GM21423 (cell line): ENCODE results near the gene LMO3.
A peak's percentile ranks its signal among the peaks of the same experiment; 100 is the strongest.
"Not testable (repeated sequence)": the region's sequence is repeated elsewhere in the genome, so short reads cannot be mapped to it uniquely, and the experiment has no call there.

Experiments used
- ATAC-seq: cut with Tn5 transposase; IDR thresholded peaks from one replicate; pipeline ENCODE4 v1.9.1; 2021; ENCODE audit warnings: mild to moderate bottlenecking, moderate library complexity; ENCODE audit not compliant: unreplicated experiment

LMO3 gene

DNA sequence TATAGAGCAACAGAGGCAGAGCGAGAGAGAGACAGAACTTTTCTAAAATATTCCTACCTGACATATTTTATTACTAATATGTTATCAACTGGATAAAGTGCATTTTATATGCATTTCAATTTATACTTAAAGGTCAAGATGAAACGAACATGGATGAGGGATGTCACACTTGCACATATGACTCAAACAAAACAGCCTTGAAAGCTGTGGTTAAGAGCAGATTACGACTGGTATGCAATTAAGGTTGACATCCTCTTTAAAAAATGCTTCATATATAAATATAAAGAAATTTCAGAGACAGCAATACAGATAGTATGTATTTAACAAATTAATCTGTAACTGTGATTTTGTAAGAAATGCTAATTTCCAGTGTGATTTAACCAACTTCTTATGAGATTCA lies 52.5 kb downstream of the LMO3 start:
- ATAC-seq: no peak

DNA sequence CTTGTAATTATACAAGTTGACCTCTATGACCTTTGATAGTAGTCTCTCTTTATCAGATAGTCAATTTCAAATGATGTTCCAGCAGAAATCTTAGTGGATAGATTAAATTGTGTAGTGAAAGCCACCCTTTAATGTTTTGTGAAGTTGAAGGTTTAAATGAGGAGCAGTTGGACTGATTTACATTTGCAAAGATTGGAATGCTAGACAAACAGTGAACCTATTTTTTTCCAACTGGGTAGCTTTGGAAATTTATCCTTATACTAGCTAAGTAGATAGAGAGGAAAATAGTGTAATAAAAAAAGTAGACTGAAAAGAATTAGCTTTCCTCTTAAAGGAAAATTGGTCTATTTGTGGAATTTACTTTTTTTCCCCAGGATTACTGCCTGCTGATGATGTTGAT lies 53.7 kb downstream of the LMO3 start:
- no peak for ATAC-seq

DNA sequence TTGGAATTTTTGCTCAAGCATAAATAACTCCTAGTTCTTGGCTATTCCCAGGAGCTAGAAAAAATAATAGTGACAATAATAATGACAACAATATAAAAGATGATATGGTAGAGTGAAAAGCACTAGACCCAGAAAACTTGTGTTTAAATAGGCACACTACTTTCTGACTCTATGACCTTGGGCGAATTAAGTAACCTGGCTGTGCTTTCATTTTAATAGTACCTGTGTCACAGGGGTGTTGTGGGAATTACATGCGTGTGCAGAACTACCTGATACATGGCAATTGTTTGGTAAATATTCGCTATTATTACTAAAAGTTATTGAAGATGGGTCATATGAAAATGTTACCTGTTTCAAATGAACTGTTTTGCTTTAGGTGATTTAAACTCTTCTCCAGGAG lies 60.1 kb downstream of the LMO3 start:
- ATAC-seq: no peak

DNA sequence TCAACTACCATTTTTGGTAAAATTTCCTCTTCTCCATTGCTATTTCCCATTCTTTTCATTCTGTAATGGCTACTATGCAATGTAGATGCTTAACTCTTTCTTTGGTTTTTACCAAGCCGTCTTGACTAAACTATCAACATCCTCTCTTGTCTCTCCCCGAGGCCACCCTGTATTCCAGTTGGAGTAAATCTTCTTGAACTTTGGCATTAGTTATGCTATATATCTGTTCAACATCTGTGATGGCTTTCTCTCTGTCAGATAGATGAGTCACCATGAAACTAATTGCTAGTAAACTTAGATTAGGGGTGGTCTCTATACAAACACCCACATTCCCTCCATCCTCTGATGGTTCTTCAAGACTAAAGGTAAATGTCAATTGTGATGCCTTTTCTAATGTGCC lies 63.4 kb downstream of the LMO3 start:
- no peak for ATAC-seq

DNA sequence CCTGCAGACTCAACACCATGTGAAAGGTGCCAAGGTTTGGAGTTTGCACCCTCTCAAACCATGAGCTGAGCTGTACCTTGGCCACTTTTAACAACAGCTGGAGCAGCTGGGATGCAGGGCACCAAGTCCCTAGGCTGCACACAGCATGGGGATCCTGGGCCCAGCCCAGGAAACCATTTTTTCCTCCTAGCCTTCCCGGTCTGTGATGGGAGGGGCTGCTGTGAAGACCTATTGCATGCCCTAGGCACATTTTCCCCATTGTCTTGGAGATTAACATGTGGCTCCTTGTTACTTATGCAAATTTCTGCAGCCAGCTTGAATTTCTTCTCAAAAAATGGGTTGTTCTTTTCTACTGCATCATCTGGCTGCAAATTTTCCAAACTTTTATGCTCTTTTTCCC lies 68.3 kb downstream of the LMO3 start:
- not testable (repeated sequence) for ATAC-seq

DNA sequence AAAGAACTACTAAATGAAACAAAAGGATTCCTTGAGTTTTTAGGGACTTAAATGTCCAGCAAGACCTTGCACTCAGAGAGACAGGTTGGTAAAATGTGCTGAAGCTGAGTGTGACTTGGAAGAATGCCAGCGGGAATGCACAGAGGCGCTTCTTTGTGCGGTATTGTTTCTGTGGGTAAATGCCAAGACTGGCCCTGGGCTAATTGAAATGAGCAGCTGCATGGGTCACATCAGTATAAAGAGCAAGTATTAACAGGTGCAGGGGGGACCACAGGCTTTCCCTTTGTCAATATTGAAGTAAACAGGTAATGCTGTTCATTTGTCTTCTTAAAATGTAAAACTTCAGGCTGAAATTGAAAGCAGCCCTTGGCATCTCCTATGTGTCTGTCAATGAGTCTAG lies 74.3 kb downstream of the LMO3 start:
- peak; percentile 60 for ATAC-seq

DNA sequence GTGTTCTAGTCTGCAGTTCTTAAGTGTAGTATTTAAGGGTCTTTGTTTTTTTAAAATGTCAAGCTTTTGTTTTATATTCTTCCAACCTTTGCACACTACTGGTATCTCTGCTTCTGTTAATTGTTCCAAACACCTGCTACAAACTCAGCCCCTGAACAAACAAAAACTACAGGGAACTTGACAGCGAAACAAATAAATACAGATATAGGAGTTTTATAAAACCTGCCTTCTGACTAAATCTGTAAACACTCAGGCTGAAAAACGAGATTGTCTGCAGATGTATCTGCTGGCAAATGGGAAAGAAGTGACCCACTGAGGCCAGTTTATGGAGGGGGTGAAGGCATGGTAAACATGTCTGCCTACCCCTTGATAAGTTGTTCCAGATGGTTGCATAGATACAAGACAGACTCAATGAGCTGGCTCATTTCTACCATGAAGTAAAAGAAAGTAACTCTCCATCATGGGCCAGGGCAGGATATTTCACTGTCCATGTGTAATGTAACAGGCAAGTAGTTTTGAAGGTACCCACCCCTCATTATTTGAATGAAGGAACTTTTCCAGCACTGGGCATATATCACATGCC lies 75.6 kb downstream of the LMO3 start:
- no peak for ATAC-seq

DNA sequence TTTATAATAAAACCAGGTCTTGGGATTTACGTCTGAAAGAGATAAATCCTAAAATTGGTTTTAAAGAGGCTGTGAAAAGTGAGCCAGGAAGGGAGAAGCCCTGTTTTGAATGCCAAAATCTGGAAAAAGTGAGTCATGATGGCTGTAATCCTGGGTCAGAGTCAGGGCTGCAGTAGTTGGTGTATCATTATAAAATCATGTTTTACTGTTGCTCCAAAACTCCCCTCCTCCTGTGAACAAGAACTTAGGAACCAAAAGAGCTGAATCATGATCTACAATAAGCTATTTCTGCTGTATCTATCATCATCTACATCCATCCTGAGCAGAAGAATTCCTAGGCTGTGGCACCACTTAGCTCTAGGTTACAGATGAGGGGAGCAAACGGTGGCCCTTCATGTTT lies 79.3 kb downstream of the LMO3 start:
- no peak for ATAC-seq

DNA sequence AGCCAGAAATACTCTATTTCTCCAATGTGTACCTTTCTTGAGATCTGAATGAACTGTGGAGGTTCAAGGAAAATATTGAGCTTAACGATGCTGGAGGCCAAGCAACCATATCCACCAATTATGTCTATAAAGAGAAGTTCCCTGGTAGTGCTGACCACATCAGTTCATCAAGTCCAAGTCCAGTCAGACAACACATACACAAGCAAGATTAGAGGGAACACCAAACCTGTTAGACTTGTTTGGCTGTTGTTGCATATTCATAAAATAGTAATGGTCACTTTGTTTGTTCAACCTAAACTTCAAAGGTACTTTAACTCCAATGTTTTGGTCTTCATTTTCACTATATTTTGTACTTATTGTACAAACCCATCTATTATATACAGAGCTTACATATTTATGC lies 81.6 kb downstream of the LMO3 start:
- ATAC-seq: no peak

DNA sequence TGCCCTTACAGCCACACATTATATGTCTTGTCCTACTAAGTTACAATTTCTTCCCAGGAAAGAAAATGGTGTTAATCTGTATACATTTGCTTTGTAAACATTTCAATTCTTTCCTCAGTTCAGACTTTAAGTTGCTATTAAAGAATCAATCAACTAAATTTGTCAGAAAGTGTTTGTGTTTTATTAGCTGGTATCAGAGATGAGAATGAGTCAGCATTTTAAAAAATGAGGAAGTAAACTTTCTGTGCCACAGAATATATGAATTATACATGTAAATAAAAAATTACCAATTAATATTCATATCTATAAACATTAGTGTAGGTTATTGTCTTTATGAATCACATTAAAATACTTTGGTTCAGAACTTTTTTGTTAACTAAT lies 82.0 kb downstream of the LMO3 start:
- ATAC-seq: no peak

DNA sequence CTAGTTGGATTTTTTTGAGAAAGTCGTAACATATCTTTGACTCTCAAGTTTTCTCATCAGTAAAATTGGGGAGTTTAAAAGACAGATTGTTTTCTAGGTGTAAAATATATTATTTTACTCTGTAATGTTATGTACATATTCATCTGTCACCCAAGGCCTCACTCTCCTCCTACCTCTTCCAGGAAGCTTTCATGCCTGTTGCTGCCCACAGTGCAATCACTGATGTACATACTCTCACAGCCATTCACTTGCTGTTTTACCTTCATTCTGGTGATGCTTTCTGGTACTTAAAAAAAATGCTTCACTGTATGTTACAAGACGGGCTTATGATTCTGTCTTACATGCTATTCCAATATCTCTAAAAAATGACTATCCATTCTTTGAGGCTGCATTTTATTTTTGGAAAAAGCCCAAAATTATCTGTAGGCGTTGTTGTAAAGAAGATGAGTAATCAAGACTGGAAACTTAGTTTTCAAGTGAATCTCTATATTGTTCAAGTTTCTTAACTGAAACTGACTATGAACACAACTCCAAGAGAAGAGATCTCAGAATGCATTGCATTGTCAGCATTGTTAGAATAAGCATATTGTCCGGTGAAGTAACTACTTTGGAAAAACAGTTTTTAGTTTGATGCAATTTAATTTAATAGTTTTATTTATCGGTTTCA lies 82.5 kb downstream of the LMO3 start:
- no peak for ATAC-seq

DNA sequence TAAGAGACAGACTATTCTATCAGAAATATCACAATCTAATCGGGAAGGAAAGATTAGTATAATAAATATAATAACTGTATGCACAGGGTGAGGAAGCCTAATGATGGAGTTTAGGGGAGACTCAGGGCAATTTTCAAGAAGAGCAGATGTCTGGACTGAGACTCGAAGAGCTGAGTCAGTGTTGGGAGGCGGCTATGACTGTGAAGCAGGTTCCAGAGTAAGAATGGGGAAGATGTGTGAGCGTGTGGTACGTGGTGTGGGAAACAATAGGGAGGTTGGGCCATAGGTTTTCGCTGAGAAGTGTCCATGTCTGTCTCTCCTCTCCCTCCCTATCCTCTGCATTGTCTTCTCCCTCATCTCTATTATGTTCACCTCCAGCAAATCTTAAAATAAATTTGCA lies 85.6 kb downstream of the LMO3 start:
- no peak for ATAC-seq

DNA sequence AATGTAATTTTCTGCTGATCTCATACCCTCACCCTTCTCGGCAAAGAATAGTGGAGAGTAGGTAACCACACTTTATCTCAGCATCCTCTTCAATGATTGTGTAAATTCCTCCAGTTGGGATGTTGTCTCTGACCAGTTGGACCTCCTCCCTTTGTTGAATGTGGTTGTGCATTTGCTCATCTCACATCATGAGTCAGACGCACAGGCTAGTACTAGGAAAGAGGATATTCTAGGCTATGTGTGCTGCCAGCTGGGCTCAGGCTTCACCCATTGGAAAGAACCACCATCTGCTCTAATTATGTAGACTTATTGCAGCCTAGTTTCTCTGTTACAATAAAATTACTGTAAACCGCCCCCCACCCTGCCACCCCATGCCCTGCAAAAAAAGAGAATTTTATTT lies 90.3 kb downstream of the LMO3 start:
- no peak for ATAC-seq

DNA sequence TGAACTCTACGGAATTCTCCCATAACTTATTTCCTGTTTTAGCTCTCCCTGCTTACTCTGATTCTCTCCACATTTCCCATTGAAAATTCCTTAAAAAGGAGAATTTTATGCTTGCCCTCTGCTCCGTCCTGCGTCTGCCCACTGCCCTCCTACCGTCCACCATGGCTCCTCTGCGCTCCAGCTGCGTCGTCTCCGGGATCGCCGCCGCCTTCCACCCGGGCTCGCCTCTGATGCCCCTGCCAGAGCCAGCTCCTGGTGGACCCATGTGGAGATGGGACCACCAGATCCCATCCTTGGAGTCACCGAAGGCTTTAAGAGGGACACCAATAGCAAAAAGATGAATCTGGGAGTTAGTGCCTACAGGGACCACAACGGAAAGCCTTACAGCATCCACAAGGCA lies 92.7 kb downstream of the LMO3 start:
- no peak for ATAC-seq

DNA sequence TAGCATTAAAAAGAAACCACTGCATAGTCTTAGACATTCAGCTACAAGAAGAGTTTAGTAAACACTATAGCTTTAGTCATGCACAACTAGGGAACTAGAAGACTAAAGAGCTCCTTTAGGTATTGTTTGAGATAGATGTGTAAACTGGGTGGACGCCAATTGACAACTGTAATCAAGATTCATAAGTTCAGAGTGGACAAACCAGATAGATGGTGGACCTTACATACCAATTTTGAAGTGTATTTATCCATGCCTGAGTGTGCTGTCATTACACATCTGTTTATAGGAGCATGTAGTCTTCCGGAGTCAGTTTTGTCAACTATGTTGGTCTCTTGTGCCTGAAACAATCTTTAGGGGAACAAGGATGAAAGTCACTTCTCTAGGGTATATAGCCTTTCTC lies 96.6 kb downstream of the LMO3 start:
- no peak for ATAC-seq

DNA sequence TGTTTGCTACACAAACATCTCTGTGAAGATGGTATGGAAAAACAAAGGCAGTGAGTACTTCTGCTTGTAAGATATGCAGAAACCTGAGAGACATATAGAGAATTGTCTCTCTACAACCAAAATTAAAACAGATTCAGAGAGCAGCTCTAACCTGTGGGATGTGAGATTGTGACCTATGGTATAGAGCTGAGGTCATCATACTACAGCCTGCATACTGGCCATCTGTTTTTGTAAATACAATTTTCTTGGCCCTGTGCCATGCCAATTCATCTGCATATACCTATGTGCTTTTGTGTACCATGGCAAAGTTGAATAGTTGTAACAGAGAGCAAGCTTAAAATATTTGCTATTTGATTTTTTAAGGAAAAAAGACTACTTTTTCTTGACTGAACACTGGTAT lies 99.6 kb downstream of the LMO3 start:
- ATAC-seq: no peak

DNA sequence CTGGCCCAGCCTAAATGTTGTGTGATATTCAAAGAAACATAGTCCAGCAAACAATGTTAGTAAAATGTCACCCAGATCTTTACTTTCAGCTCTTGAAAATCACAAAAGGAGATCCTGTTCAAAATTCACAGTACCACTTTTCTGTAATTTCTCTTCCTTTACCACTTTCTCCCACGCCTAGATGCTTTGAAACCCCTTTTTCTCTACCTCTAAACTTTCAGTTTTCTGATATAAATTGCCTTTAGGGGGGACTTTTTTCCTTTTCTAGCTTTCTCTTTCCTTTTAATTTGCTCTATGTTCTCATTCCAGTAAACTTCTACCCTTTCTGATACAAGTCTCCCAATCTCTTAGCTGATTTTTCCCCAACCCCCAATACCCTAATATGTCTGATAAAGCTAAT lies 101.8 kb downstream of the LMO3 start:
- ATAC-seq: no peak

DNA sequence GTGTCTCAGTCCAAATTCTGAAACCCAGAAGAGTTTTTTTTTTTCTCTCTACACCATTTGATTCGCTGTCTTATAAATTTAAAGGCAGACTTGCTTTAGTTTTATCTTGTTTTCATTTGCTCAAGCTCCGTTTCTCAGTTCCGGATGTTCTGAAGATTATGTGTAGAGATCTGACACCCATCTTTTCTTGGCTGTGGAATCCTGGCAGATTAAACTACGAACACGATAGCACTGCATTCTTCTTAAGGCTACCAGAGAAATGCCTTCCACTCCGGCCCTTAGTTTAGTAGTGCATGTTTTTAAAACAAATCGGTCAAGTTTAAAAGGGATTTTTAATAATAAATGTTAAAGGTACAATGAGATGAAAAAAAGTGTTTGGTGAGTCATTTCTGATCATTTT lies 106.4 kb downstream of the LMO3 start:
- ATAC-seq: no peak
